Keratinocyte (primary cell): ENCODE measurements around the gene RBFOX2. TPM values are rescaled to one million over a fixed set of nuclear protein-coding genes. Genes with fewer than 3 reads are reported as not detected.

Experiments
- DNase-seq: peaks from one replicate; pipeline ENCODE4 v3.0.0-alpha.2; 2011; ENCODE audit warnings: low read depth, missing footprints, low spot score
- FAIRE-seq: peaks from 2 replicates; lab custom pipeline; 2011; peaks lifted over from hg19 to GRCh38; lab: Jason Lieb, UNC
- H2AFZ ChIP-seq: 2 replicates; pipeline ENCODE4 v1.6.0; 2012; ENCODE audit warnings: low read length, control low read depth, inconsistent platforms; ENCODE audit not compliant: control insufficient read depth
- H3K27ac ChIP-seq: 2 replicates; pipeline ENCODE4 v1.5.1; 2011; ENCODE audit warnings: low read length; ENCODE audit not compliant: control insufficient read depth, insufficient read depth
- H3K27me3 ChIP-seq: 3 replicates; pipeline ENCODE4 v1.6.0; 2011; ENCODE audit warnings: low read length; ENCODE audit not compliant: control insufficient read depth, insufficient read depth; ENCODE audit errors: extremely low read depth
- H3K36me3 ChIP-seq, 2 experiments: 2 replicates in 1 of 2; 3 replicates in 1 of 2; pipeline ENCODE4 v1.5.1; 2011; ENCODE audit warnings: low read length in 2 of 2, mild to moderate bottlenecking in 1 of 2; ENCODE audit not compliant: control insufficient read depth in 2 of 2, insufficient read depth in 2 of 2; ENCODE audit errors: extremely low read depth in 1 of 2
- H3K4me1 ChIP-seq: 3 replicates; pipeline ENCODE4 v1.5.1; 2011; ENCODE audit warnings: low read length; ENCODE audit not compliant: control insufficient read depth, insufficient read depth; ENCODE audit errors: extremely low read depth
- H3K4me2 ChIP-seq: 3 replicates; pipeline ENCODE4 v1.6.0; 2011; ENCODE audit warnings: low read depth, low read length; ENCODE audit not compliant: control insufficient read depth, insufficient read depth; ENCODE audit errors: extremely low read depth
- H3K4me3 ChIP-seq, 3 experiments: fragments of 200-600 bp in 1 of 3; sonication (generic) in 1 of 3; 2 replicates in 2 of 3; 3 replicates in 1 of 3; pipeline ENCODE4 v1.5.1; 2011 to 2016; ENCODE audit warnings: low read length in 3 of 3, mild to moderate bottlenecking in 3 of 3, control low read depth in 2 of 3, inconsistent platforms in 1 of 3, low read depth in 1 of 3, mixed read lengths in 1 of 3, mixed run types in 1 of 3, moderate library complexity in 1 of 3; ENCODE audit not compliant: control insufficient read depth in 2 of 3, insufficient read depth in 2 of 3; ENCODE audit errors: extremely low read depth in 1 of 3
- H3K79me2 ChIP-seq: 2 replicates; pipeline ENCODE4 v1.6.0; 2012; ENCODE audit warnings: low read length; ENCODE audit not compliant: control insufficient read depth, insufficient read depth
- H3K9ac ChIP-seq: 3 replicates; pipeline ENCODE4 v1.6.0; 2011; ENCODE audit warnings: low read length; ENCODE audit not compliant: control insufficient read depth, insufficient read depth; ENCODE audit errors: extremely low read depth
- H3K9me1 ChIP-seq: 3 replicates; pipeline ENCODE4 v1.6.0; 2011; ENCODE audit warnings: low read length; ENCODE audit not compliant: control insufficient read depth, insufficient read depth; ENCODE audit errors: extremely low read depth
- H3K9me3 ChIP-seq: 2 replicates; pipeline ENCODE4 v1.5.1; 2012; ENCODE audit warnings: low read depth, low read length; ENCODE audit not compliant: control insufficient read depth
- H4K20me1 ChIP-seq: 3 replicates; pipeline ENCODE4 v1.6.0; 2011; ENCODE audit warnings: low read length; ENCODE audit not compliant: control insufficient read depth, insufficient read depth; ENCODE audit errors: extremely low read depth
- EZH2 ChIP-seq: IDR thresholded peaks from one replicate; pipeline ENCODE4 v1.6.1; 2012; ENCODE audit warnings: inconsistent platforms, mild to moderate bottlenecking, low read length, moderate library complexity
- dilution Hi-C: fragments of 300-500 bp; cut with MboI; formaldehyde crosslinking; loops from one replicate; pipeline ENCODE4 v1.7.0; 2020; ENCODE audit warnings: low sequenced_read_pairs; ENCODE audit not compliant: extremely low pct_ligation_motif_present
- polyA plus RNA-seq, 5 experiments: library from polyadenylated mRNA; depleted of rRNA in 3 of 5; stranded (reverse) in 3 of 5; stranded (forward) in 1 of 5; unstranded in 1 of 5; fragments of >200 nt; gene quantifications; 1 replicate in 1 of 5; 2 replicates in 3 of 5; 3 replicates in 1 of 5; pipeline versions ENCODE4 v1.2.1 to v1.2.3, GENCODE V29; 2011 to 2012; ENCODE audit warnings: missing spikeins in 2 of 5, low read depth in 1 of 5, low replicate concordance in 1 of 5
- TF ChIP-seq, protein P1 (sequence below), 3 experiments: IDR thresholded peaks in 1 of 3; conservative IDR thresholded peaks in 1 of 3; optimal IDR thresholded peaks in 1 of 3; 2 replicates in 2 of 3; 3 replicates in 1 of 3; pipeline versions ENCODE3 to v1.5.1; 2011; ENCODE audit warnings: low read length in 3 of 3, mild to moderate bottlenecking in 3 of 3, moderate library complexity in 2 of 3, control low read depth in 1 of 3, inconsistent platforms in 1 of 3; ENCODE audit not compliant: insufficient read depth in 2 of 3; ENCODE audit errors: extremely low read depth in 1 of 3

RBFOX2 gene
- polyA plus RNA-seq, 1 donor (not counting 4 experiments of a cell fraction or from before 2014, with no cell fraction given), result 118 TPM

DNA sequence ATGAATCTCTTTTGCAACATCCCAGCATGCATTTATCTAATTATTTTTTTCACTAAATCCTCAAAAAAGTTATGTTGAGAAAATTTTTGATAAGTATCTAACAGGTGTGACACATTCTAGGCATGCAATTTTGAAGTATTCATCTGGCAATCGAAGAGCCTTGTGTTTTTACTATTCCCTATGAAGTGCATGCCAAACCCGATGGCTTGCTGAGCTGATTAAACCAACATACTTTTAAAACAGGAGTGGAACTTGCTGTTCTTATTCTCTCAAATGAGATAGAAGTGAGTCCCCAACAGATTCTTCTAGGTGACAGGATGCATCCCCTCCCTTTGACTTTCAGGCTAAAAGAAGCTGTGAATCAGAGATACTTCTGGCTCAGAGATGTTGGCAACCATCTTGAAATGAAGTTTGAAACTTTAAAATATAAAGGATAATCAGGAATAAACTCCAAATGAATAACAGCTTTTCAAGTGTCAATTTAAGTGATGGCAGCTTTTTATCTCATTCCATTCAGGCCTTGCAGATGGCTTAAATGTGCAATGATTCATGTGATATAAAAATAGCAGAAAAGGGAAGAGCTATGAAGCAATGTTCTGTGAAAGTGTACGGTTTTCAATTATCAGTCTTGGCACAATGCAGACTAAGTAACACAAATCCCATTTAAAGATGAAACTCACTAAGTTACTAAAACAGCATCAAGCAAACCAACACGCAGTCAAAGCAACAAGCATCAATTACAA is 243.3 kb downstream of the RBFOX2 start:
- H3K9ac ChIP-seq, result no peak overlapping the region
- no peak overlapping the region for H2AFZ ChIP-seq
- no peak overlapping the region for H3K4me2 ChIP-seq
- TF ChIP-seq, protein P1, sequence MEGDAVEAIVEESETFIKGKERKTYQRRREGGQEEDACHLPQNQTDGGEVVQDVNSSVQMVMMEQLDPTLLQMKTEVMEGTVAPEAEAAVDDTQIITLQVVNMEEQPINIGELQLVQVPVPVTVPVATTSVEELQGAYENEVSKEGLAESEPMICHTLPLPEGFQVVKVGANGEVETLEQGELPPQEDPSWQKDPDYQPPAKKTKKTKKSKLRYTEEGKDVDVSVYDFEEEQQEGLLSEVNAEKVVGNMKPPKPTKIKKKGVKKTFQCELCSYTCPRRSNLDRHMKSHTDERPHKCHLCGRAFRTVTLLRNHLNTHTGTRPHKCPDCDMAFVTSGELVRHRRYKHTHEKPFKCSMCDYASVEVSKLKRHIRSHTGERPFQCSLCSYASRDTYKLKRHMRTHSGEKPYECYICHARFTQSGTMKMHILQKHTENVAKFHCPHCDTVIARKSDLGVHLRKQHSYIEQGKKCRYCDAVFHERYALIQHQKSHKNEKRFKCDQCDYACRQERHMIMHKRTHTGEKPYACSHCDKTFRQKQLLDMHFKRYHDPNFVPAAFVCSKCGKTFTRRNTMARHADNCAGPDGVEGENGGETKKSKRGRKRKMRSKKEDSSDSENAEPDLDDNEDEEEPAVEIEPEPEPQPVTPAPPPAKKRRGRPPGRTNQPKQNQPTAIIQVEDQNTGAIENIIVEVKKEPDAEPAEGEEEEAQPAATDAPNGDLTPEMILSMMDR (optimal IDR thresholded peaks at IDR 0.05 in 1 of 3, IDR thresholded peaks at IDR 0.05 in 1 of 3, conservative IDR thresholded peaks at IDR 0.05 in 1 of 3; ENCODE audit: extremely low read depth in 1 of 3, insufficient read depth in 2 of 3, low read length in 3 of 3), result no peak
- no peak for TF ChIP-seq EZH2
- no peaks in the 10 kb centered on the region for H3K9me3 ChIP-seq
- dilution Hi-C loops, result no loop called here
- peak overlapping the region; percentile 27 for H3K27ac ChIP-seq
- no peak overlapping the region for H3K4me3 ChIP-seq
- peaks cover 6 to 9% of the 10 kb centered on the region in 2 experiments for H3K36me3 ChIP-seq
- H3K4me1 ChIP-seq, result peaks cover 34% of the 10 kb centered on the region
- FAIRE-seq, result peak; percentile 46
- DNase-seq, result no peak
- H3K9me1 ChIP-seq, result no peaks in the 10 kb centered on the region
- H3K79me2 ChIP-seq, result peaks cover 55% of the 10 kb centered on the region
- peaks cover 5% of the 10 kb centered on the region for H4K20me1 ChIP-seq
- no peaks in the 10 kb centered on the region for H3K27me3 ChIP-seq

DNA sequence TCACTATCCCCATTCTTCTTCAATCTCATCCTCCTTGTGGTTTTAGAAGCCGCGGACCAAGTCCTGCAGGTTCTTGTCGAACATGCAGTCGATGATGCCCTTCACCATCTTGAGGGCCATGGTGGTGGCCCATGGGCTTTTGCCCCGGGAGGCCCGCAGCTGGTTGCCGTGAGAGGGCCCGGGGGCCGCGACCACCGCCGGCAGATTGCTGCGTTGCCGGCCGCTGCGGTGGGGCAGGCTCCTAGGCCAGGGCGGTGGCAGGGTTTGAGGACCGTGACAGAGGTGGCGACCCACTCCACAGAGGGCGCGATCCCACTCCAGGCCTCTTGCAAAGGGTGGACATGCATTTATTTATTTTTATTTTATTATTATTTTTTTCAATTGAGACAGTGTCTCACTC is 244.0 kb downstream of the RBFOX2 start:
- Histone ChIP-seq H3K4me2 (peak overlapping the region; percentile 72), H3K4me1 (peaks cover 34% of the 10 kb centered on the region), H4K20me1 (peaks cover 5% of the 10 kb centered on the region)

More for the DNA sequence above, 244.0 kb downstream of the RBFOX2 start:
- Histone ChIP-seq H3K4me3 (peak overlapping the region in 1 of 3 experiments; percentile 1), H3K36me3 (peaks cover 6 to 11% of the 10 kb centered on the region in 2 experiments), H3K27me3 (no peaks in the 10 kb centered on the region), H3K9ac (peak overlapping the region; percentile 55), H3K27ac (peak overlapping the region; percentile 87), H3K79me2 (peaks cover 56% of the 10 kb centered on the region), H2AFZ (no peak overlapping the region), H3K9me3 (no peaks in the 10 kb centered on the region), H3K9me1 (no peaks in the 10 kb centered on the region)
- dilution Hi-C loops, result loop anchor here (5.0 kb wide), 1 partner anchor 53 kb away; no protein-coding TSS in a partner anchor
- DNase-seq, result no peak
- TF ChIP-seq EZH2, result no peak
- TF ChIP-seq, protein P1 (optimal IDR thresholded peaks at IDR 0.05 in 1 of 3, IDR thresholded peaks at IDR 0.05 in 1 of 3, conservative IDR thresholded peaks at IDR 0.05 in 1 of 3; ENCODE audit: extremely low read depth in 1 of 3, insufficient read depth in 2 of 3, low read length in 3 of 3), result no peak
- no peak for FAIRE-seq
